ENCODE data around the gene DGKD. TPM values are rescaled to one million over a fixed set of nuclear protein-coding genes. Genes with fewer than 3 reads are reported as not detected.

DGKD gene
- total RNA-seq, 1 experiment from 2014 or later = 105 TPM

DNA sequence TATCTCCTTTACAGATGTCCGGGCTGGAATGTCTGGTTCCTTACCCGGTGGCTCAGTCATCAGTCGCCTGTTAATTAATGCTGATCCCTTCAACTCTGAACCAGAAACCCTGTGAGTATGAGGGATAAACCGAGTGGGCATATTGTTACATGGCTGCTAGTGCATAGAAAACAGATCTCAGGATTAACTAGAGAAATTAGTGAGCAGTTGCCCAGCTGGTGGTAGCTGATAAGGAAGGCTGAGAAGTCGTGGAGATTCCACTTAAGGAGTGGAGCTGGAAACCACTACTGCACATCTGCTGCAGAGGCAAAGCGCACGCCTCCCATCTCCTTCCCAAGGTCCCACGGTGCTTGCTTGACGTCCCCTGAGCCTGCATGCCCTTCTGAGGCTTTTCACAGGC is 97.7 kb downstream of the DGKD start:
- H3K27me3 Mint-ChIP-seq (ENCODE audit: insufficient read depth, unreplicated experiment) = no peaks in the 10 kb centered on the region
- no peak overlapping the region for H3K4me3 ChIP-seq (ENCODE audit: low read depth, low read length)
- no peak overlapping the region for H3K4me3 Mint-ChIP-seq (ENCODE audit: unreplicated experiment)
- intact Hi-C loops (cut with micrococcal nuclease; ENCODE audit: unreplicated experiment) = no loop called here
- no peaks in the 10 kb centered on the region for H3K27me3 ChIP-seq (replicated peaks; ENCODE audit: control insufficient read depth, insufficient read depth, low read length)
- no peaks in the 10 kb centered on the region for H3K9me3 Mint-ChIP-seq (ENCODE audit: unreplicated experiment)
- no peak overlapping the region for H3K27ac Mint-ChIP-seq (ENCODE audit: unreplicated experiment)
- no TSS peak for BruUV-seq (replicated peaks)
- CTCF ChIA-PET = no interaction called here
- POLR2A ChIA-PET = no interaction called here
- H3K4me1 Mint-ChIP-seq (ENCODE audit: low read depth, unreplicated experiment) = peaks cover 7% of the 10 kb centered on the region
- no peak for TF ChIP-seq CTCF (IDR thresholded peaks at IDR 0.05; ENCODE audit: insufficient read depth in 1 of 2, low read depth in 1 of 2, low read length in 1 of 2, severe bottlenecking in 1 of 2, unreplicated experiment in 1 of 2)
- DNase-seq = no peak
- H3K36me3 ChIP-seq (ENCODE audit: control insufficient read depth, insufficient read depth, low read length) = peaks cover 9% of the 10 kb centered on the region
- H3K9me3 ChIP-seq = no peaks in the 10 kb centered on the region
- peaks cover 12% of the 10 kb centered on the region for H3K4me1 ChIP-seq
- H3K36me3 Mint-ChIP-seq (ENCODE audit: insufficient read depth, unreplicated experiment) = peaks cover 80% of the 10 kb centered on the region

DNA sequence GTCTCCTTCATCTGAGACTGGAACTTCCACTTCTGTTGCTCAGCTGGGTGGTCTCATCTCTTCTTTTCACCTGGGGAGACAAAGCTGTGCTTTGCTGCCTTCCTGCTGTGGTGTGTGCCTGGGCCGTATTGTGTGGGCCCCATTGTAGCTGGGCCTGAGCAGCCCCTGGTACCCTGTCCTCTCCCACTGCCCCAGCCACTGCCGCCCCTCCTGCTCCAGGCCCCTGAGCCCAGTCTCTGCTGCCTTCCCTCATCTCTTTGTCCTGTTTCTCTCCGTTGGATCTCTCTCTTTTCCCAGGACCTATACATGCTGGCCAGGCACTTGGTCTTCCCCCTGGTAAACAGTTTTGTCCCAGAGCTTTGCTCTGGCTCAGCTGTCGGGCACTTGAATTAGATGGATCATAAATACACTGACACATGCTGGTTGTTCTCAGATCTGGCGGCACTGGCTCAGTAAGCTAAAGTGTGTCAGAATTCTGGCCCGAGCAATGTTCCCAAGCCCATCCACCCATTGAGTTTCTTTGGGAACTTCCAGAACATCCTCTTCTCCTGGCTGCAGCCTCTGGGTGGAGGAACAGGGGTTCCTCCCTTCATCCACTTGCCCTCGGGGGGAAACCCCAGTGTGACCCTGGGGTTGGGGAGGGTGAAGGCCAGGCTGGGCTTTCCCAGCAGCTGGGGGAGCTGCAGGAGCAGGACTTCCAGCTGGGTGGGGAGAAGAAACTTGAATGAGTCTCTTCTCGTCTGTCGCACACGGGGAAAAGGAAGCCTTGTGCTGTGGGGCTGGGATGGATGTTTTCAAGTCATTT is 99.0 kb downstream of the DGKD start:
- BruUV-seq (replicated peaks) = no TSS peak
- Histone ChIP-seq H3K27me3 (replicated peaks; ENCODE audit: control insufficient read depth, insufficient read depth, low read length) (no peaks in the 10 kb centered on the region), H3K4me3 (ENCODE audit: low read depth, low read length) (no peak overlapping the region), H3K36me3 (ENCODE audit: control insufficient read depth, insufficient read depth, low read length) (peaks cover 7% of the 10 kb centered on the region), H3K9me3 (no peaks in the 10 kb centered on the region), H3K4me1 (peaks cover 8% of the 10 kb centered on the region)
- DNase-seq = no peak
- ChIA-PET POLR2A (no interaction called here), CTCF (no interaction called here)
- intact Hi-C loops (cut with micrococcal nuclease; ENCODE audit: unreplicated experiment) = no loop called here
- peaks cover 3% of the 10 kb centered on the region for H3K4me1 Mint-ChIP-seq (ENCODE audit: low read depth, unreplicated experiment)
- H3K27ac Mint-ChIP-seq (ENCODE audit: unreplicated experiment) = no peak overlapping the region
- no peak for TF ChIP-seq CTCF (IDR thresholded peaks at IDR 0.05; ENCODE audit: insufficient read depth in 1 of 2, low read depth in 1 of 2, low read length in 1 of 2, severe bottlenecking in 1 of 2, unreplicated experiment in 1 of 2)
- peaks cover 83% of the 10 kb centered on the region for H3K36me3 Mint-ChIP-seq (ENCODE audit: insufficient read depth, unreplicated experiment)
- no peaks in the 10 kb centered on the region for H3K27me3 Mint-ChIP-seq (ENCODE audit: insufficient read depth, unreplicated experiment)
- no peak overlapping the region for H3K4me3 Mint-ChIP-seq (ENCODE audit: unreplicated experiment)
- H3K9me3 Mint-ChIP-seq (ENCODE audit: unreplicated experiment) = no peaks in the 10 kb centered on the region

DNA sequence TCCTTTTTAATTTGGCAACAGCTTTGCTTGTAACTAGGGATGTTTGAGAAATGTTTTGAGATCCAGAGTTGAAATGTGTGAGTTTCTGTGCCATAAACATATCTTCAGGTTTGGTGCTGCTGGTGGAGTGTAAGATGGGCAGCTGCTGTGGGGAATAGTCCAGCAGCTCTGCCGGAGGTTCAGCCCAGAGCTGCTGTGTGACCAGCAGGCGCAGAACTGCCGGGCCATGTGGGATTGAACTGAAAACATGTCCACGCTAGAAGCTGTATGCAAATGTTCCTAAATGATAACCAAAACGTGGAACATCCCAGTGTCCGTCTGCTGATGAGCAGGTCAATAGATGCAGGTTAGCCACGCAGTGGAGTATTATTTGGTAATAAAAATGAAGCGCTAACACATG is 99.6 kb downstream of the DGKD start:
- Mint-ChIP-seq H3K27me3 (ENCODE audit: insufficient read depth, unreplicated experiment) (no peaks in the 10 kb centered on the region), H3K36me3 (ENCODE audit: insufficient read depth, unreplicated experiment) (peaks cover 81% of the 10 kb centered on the region), H3K4me3 (ENCODE audit: unreplicated experiment) (no peak overlapping the region), H3K9me3 (ENCODE audit: unreplicated experiment) (no peaks in the 10 kb centered on the region), H3K27ac (ENCODE audit: unreplicated experiment) (no peak overlapping the region), H3K4me1 (ENCODE audit: low read depth, unreplicated experiment) (no peaks in the 10 kb centered on the region)
- POLR2A ChIA-PET = no interaction called here
- intact Hi-C loops (cut with micrococcal nuclease; ENCODE audit: unreplicated experiment) = no loop called here
- DNase-seq = no peak
- Histone ChIP-seq H3K36me3 (ENCODE audit: control insufficient read depth, insufficient read depth, low read length) (peaks cover 3% of the 10 kb centered on the region), H3K9me3 (no peaks in the 10 kb centered on the region), H3K4me3 (ENCODE audit: low read depth, low read length) (no peak overlapping the region), H3K4me1 (peaks cover 2% of the 10 kb centered on the region; the same call in 1 of the 2 replicates), H3K27me3 (replicated peaks; ENCODE audit: control insufficient read depth, insufficient read depth, low read length) (no peaks in the 10 kb centered on the region)
- BruUV-seq (replicated peaks) = no TSS peak
- TF ChIP-seq CTCF (IDR thresholded peaks at IDR 0.05; ENCODE audit: insufficient read depth in 1 of 2, low read depth in 1 of 2, low read length in 1 of 2, severe bottlenecking in 1 of 2, unreplicated experiment in 1 of 2) = no peak
- CTCF ChIA-PET = no interaction called here

All from Caco-2 (cell line).